ENCODE results near the gene FPR3. TPM values are rescaled to one million over a fixed set of nuclear protein-coding genes. Genes with fewer than 3 reads are reported as not detected.
"Not testable (repeated sequence)": the region's sequence is repeated elsewhere in the genome, so short reads cannot be mapped to it uniquely, and the experiment has no call there.

The FPR3 gene
- polyA plus RNA-seq, 3 donors = 0.21 to 0.46 (median 0.23) TPM

GRCh38 chr19:51781999-51782398 is 13.0 kb upstream of the FPR3 start:
- DNase-seq = no peak

GRCh38 chr19:51783372-51783771 is 11.6 kb upstream of the FPR3 start:
- DNase-seq = no peak

- DNase-seq = no peak
Observed at GRCh38 chr19:51784109-51784785, 10.7 kb upstream of the FPR3 start.

- no peak for DNase-seq
Observed at GRCh38 chr19:51784922-51785690, 9.9 kb upstream of the FPR3 start.

- no peak for DNase-seq
Observed at GRCh38 chr19:51786646-51787494, 8.1 kb upstream of the FPR3 start.

- no peak for DNase-seq
Observed at GRCh38 chr19:51788029-51788428, 6.9 kb upstream of the FPR3 start.

- DNase-seq = no peak
Observed at GRCh38 chr19:51789061-51789795, 5.7 kb upstream of the FPR3 start.

- DNase-seq = no peak
Observed at GRCh38 chr19:51792932-51793331, 2.0 kb upstream of the FPR3 start.

GRCh38 chr19:51793994-51794393 is 963 bp upstream of the FPR3 start:
- no peak for DNase-seq

- no peak for DNase-seq
Observed at GRCh38 chr19:51796195-51796679, 1.3 kb downstream of the FPR3 start.

GRCh38 chr19:51797480-51797879 is 2.5 kb downstream of the FPR3 start:
- DNase-seq = no peak

GRCh38 chr19:51798062-51798461 is 3.1 kb downstream of the FPR3 start:
- DNase-seq = no peak

- peak; percentile 24 for DNase-seq
Observed at GRCh38 chr19:51799034-51799773, 4.2 kb downstream of the FPR3 start.

- DNase-seq = no peak
Observed at GRCh38 chr19:51799774-51800472, 5.0 kb downstream of the FPR3 start.

- no peak for DNase-seq
Observed at GRCh38 chr19:51800473-51801244, 5.7 kb downstream of the FPR3 start.

- no peak for DNase-seq
Observed at GRCh38 chr19:51802775-51803174, 7.8 kb downstream of the FPR3 start.

GRCh38 chr19:51803519-51803918 is 8.6 kb downstream of the FPR3 start:
- no peak for DNase-seq

GRCh38 chr19:51803967-51804366 is 9.0 kb downstream of the FPR3 start:
- DNase-seq = no peak

- DNase-seq = not testable (repeated sequence)
Observed at GRCh38 chr19:51804789-51805188, 9.8 kb downstream of the FPR3 start.
